ENCODE data around the gene TBCD. TPM values are rescaled to one million over a fixed set of nuclear protein-coding genes. Genes with fewer than 3 reads are reported as not detected.
A peak's percentile ranks its signal among the peaks of the same experiment; 100 is the strongest.

TBCD gene
- total and polyA plus RNA-seq, 12 donors: 41.3 to 107 (median 52.4) TPM

DNA sequence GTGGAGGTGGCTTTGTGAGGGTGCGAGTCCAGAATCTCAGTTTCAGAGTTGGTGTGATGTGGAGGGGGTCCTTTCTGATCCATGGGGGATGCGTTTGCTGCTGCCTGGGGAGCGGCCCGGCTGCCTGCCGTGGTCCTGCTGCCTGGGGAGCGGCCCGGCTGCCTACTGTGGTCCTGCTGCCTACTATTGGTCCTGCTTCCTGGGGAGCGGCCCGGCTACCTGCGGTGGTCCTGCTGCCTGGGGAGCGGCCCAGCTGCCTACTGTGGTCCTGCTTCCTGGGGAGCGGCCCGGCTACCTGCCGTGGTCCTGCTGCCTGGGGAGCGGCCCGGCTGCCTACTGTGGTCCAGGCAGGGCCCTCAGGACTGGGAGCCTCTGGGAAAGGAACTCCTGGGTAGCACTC, 149.5 kb downstream of the TBCD start:
- no peak for DNase-seq
- intact Hi-C loops (cut with DNase I): no loop called here
- Histone ChIP-seq H3K4me1 (no peaks in the 10 kb centered on the region), H3K36me3 (peaks cover 0 to 81% (median 19%) of the 10 kb centered on the region in 9 donors), H3K4me3 (no peak overlapping the region), H3K27me3 (no peaks in the 10 kb centered on the region), H3K27ac (no peak overlapping the region), H3K9me3 (no peaks in the 10 kb centered on the region)
- 96 to 97% methylated on average over 16 of the region's 16 CpGs for WGBS, 2 donors
- TF ChIP-seq, protein P1, sequence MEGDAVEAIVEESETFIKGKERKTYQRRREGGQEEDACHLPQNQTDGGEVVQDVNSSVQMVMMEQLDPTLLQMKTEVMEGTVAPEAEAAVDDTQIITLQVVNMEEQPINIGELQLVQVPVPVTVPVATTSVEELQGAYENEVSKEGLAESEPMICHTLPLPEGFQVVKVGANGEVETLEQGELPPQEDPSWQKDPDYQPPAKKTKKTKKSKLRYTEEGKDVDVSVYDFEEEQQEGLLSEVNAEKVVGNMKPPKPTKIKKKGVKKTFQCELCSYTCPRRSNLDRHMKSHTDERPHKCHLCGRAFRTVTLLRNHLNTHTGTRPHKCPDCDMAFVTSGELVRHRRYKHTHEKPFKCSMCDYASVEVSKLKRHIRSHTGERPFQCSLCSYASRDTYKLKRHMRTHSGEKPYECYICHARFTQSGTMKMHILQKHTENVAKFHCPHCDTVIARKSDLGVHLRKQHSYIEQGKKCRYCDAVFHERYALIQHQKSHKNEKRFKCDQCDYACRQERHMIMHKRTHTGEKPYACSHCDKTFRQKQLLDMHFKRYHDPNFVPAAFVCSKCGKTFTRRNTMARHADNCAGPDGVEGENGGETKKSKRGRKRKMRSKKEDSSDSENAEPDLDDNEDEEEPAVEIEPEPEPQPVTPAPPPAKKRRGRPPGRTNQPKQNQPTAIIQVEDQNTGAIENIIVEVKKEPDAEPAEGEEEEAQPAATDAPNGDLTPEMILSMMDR (IDR thresholded peaks at IDR 0.05): no peak
- no peak for ATAC-seq

DNA sequence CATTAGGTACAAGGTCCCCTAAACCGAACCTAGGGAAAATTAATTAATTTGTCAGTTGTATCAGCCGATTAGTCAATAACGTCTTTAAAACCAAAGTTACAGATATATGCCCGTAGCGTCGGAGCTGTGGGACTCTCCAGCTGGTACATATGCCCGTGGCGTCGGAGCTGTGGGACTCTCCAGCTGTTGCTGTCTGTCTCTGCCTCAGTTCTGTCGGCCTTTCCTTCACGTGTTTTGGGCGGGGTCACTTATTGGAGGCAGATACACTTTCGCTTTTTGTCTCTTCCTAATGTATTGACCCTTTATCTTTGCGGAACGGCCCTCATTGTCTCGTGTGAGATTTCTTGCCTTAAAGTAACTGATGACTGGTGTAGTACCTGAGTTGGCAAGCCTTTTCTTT, 150.0 kb downstream of the TBCD start:
- Histone ChIP-seq H3K9me3 (no peaks in the 10 kb centered on the region), H3K4me1 (no peaks in the 10 kb centered on the region), H3K4me3 (no peak overlapping the region), H3K36me3 (peaks cover 0 to 83% (median 21%) of the 10 kb centered on the region in 9 donors), H3K27me3 (no peaks in the 10 kb centered on the region), H3K27ac (no peak overlapping the region)
- 85% methylated on average over 16 of the region's 16 CpGs for WGBS, 2 donors
- ATAC-seq (no peak), DNase-seq (no peak)
- intact Hi-C loops (cut with DNase I): no loop called here
- TF ChIP-seq, protein P1 (IDR thresholded peaks at IDR 0.05): no peak

DNA sequence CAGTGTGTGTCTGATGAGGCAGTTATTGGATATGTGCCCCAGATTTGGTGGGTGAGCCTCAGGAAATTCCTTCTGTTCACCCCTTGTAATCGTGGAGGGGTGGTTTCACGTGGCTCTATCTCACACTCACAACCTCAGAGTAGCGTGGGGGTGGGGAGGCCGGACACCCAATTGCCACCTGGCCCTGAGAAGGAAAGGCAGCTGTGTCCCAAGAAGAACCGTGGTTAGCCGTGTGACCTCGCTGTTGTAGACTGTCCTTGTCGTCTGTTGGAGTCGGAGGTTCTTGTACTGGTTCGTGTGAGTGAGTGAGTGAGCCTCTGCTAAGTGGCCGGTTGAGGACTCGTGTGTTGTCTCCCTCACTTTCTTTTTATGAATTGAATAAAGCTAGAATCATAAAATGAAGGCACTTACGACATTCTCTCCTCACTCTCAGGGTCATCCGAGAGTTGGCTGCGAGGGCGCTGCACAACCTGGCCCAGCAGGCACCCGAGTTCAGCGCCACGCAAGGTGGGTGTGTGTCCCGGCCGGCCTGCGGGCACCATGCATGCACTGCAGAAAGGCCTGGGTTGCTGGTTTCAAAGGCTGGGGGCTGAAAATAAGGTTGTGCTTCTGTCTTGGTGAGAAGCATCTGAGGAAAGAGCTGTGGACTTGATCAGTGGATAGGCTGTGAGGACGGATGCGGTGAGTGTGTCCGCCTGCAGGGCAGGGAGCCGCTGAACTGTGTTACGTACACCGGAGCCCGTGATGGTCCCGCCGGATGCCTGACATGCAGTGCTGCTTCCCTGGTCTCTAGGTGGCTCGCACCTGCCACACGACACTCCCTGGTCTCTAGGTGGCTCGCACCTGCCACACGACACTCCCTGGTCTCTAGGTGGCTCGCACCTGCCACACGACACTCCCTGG, 151.4 kb downstream of the TBCD start:
- intact Hi-C loops (cut with DNase I): no loop called here
- Histone ChIP-seq H3K4me3 (no peak overlapping the region), H3K27me3 (no peaks in the 10 kb centered on the region), H3K9me3 (no peaks in the 10 kb centered on the region), H3K27ac (no peak overlapping the region), H3K36me3 (peaks cover 0 to 86% (median 35%) of the 10 kb centered on the region in 9 donors), H3K4me1 (no peaks in the 10 kb centered on the region)
- WGBS, 2 donors: 93% methylated on average over 34 to 35 of the region's 37 CpGs
- ATAC-seq: no peak
- no peak for DNase-seq
- TF ChIP-seq, protein P1 (IDR thresholded peaks at IDR 0.05): no peak

DNA sequence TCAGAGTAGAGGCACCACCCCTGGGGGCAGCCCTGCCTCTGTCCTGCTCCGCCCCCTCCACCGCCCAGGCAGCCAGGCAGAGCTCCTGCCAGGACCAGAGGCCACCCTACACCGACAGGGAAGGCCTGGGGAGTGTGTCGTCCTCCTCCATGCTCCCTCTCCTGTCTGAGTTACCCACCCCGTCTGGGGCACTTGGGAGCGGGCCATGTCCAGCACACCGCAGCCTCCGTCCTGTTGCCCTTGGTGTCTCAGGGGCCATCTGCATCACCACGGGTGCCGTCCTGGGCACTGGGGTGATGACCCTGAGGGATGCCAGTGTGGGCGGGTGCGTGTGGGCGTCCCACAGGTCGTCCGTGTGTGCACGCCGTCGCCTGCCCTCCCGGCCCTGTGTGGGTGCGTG, 153.3 kb downstream of the TBCD start:
- DNase-seq: no peak
- Histone ChIP-seq H3K27me3 (no peaks in the 10 kb centered on the region), H3K4me1 (no peaks in the 10 kb centered on the region), H3K4me3 (no peak overlapping the region), H3K27ac (no peak overlapping the region), H3K9me3 (no peaks in the 10 kb centered on the region), H3K36me3 (peaks cover 0 to 84% (median 33%) of the 10 kb centered on the region in 9 donors)
- intact Hi-C loops (cut with DNase I): no loop called here
- TF ChIP-seq, protein P1 (IDR thresholded peaks at IDR 0.05): no peak
- ATAC-seq: peak in 1 of 8 donors; percentile 8
- 93 to 95% methylated on average over 19 to 20 of the region's 20 CpGs for WGBS, 2 donors
